HCT116 (cell line): ENCODE data around the gene CEP55. TPM values are rescaled to one million over a fixed set of nuclear protein-coding genes. Genes with fewer than 3 reads are reported as not detected.

ENCODE experiments used
- ATAC-seq: fragments of 200-7000 bp; cut with Tn5 transposase; 2 replicates; pipeline ENCODE4 v1.9.1; 2020; ENCODE audit warnings: mild to moderate bottlenecking, moderate library complexity
- BruUV-seq: library from RNA; stranded (reverse); fragments of 400-500 nt; replicated peaks from 2 replicates; lab custom pipeline; 2021; lab: Mats Ljungman, UMichigan
- CTCF ChIA-PET: fragments of 300-600 bp; sonication (Branson Sonifier 250); formaldehyde crosslinking; loops from one replicate; lab custom pipeline; 2021; ENCODE audit warnings: antibody characterized with exemption; lab: Charles Lee
- POLR2A ChIA-PET: fragments of 300-600, 350-600 bp; sonication (Branson Sonifier 250); formaldehyde crosslinking; loops from one replicate; lab custom pipeline; 2021; ENCODE audit warnings: antibody characterized with exemption; lab: Charles Lee
- RAD21 ChIA-PET, 2 experiments: fragments of 300-600 bp; sonication (Branson Sonifier 250); formaldehyde crosslinking; loops; one replicate each; lab custom pipeline; 2023; ENCODE audit warnings: low total read pairs in 2 of 2; ENCODE audit not compliant: uncharacterized antibody in 2 of 2, unreplicated experiment in 2 of 2, low non-redundant PET in 1 of 2; lab: Charles Lee
- DNase-seq: peaks from one replicate; pipeline ENCODE4 v3.0.0-alpha.2; 2010; ENCODE audit warnings: low read depth, low spot score
- H2AFZ ChIP-seq: fragments of 200-600 bp; shearing (Covaris generic), sonication (generic); 2 replicates; pipeline ENCODE4 v1.6.1; 2017; ENCODE audit warnings: low read depth, mixed run types, mixed read lengths, antibody characterized with exemption, low read length; ENCODE audit not compliant: poor library complexity, severe bottlenecking
- H3K27ac ChIP-seq: 2 replicates; pipeline ENCODE4 v1.5.1; 2012; ENCODE audit warnings: low read depth, low read length
- H3K27me3 ChIP-seq: fragments of 200-600 bp; sonication (generic); 2 replicates; pipeline ENCODE4 v1.6.1; 2016; ENCODE audit warnings: mixed run types, low read length, mixed read lengths; ENCODE audit not compliant: insufficient read depth
- H3K36me3 ChIP-seq, 2 experiments: fragments of 200-500 bp in 1 of 2; fragments of 200-600 bp in 1 of 2; sonication (Bioruptor generic) in 1 of 2; sonication (generic) in 1 of 2; 2 replicates each; pipeline versions ENCODE4 v1.5.1 to v1.6.1; 2014 to 2016; ENCODE audit warnings: low read length in 2 of 2, inconsistent platforms in 1 of 2, mixed read lengths in 1 of 2, mixed run types in 1 of 2; ENCODE audit not compliant: insufficient read depth in 2 of 2, control insufficient read depth in 1 of 2
- H3K4me1 ChIP-seq, 2 experiments: fragments of 200-600 bp in 1 of 2; sonication (generic) in 1 of 2; 2 replicates each; pipeline versions ENCODE4 v1.5.1 to v1.6.1; 2012 to 2017; ENCODE audit warnings: low read length in 2 of 2, inconsistent platforms in 1 of 2, mild to moderate bottlenecking in 1 of 2, mixed read lengths in 1 of 2, mixed run types in 1 of 2, moderate library complexity in 1 of 2; ENCODE audit not compliant: insufficient read depth in 2 of 2, control insufficient read depth in 1 of 2
- H3K4me2 ChIP-seq: fragments of 200-600 bp; sonication (generic); 2 replicates; pipeline ENCODE4 v1.6.1; 2017; ENCODE audit warnings: mixed run types, low read length, mixed read lengths
- H3K4me3 ChIP-seq, 2 experiments: fragments of 200-600 bp in 1 of 2; sonication (generic) in 1 of 2; replicated peaks in 1 of 2; 2 replicates each; pipeline ENCODE4 v1.5.1; 2011 to 2016; ENCODE audit warnings: low read length in 2 of 2, control low read depth in 1 of 2, low read depth in 1 of 2, mild to moderate bottlenecking in 1 of 2, mixed read lengths in 1 of 2, mixed run types in 1 of 2
- H3K79me2 ChIP-seq: fragments of 200-600 bp; sonication (generic); 2 replicates; pipeline ENCODE4 v1.6.1; 2017; ENCODE audit warnings: mild to moderate bottlenecking, mixed run types, low read length, moderate library complexity, mixed read lengths; ENCODE audit not compliant: insufficient read depth
- H3K9ac ChIP-seq: fragments of 200-600 bp; sonication (generic); 2 replicates; pipeline ENCODE4 v1.6.1; 2016; ENCODE audit warnings: low read length, mixed read lengths
- H3K9me2 ChIP-seq: fragments of 200-600 bp; sonication (generic), shearing (Covaris generic); 2 replicates; pipeline ENCODE4 v1.6.1; 2017; ENCODE audit warnings: mixed run types, mild to moderate bottlenecking, moderate library complexity; ENCODE audit not compliant: insufficient read depth
- H3K9me3 ChIP-seq, 2 experiments: fragments of 200-500 bp in 1 of 2; fragments of 200-600 bp in 1 of 2; sonication (Bioruptor generic) in 1 of 2; sonication (generic) in 1 of 2; 2 replicates each; pipeline ENCODE4 v1.6.1; 2014 to 2017; ENCODE audit warnings: low read length in 2 of 2, mixed read lengths in 2 of 2, inconsistent platforms in 1 of 2, low read depth in 1 of 2, mild to moderate bottlenecking in 1 of 2, mixed run types in 1 of 2, moderate library complexity in 1 of 2; ENCODE audit not compliant: control insufficient read depth in 1 of 2, insufficient read depth in 1 of 2
- H4K20me1 ChIP-seq: fragments of 200-600 bp; sonication (generic), shearing (Covaris generic); 2 replicates; pipeline ENCODE4 v1.6.1; 2017; ENCODE audit warnings: mixed run types, mild to moderate bottlenecking, moderate library complexity; ENCODE audit not compliant: insufficient read depth
- ATF3 ChIP-seq: IDR thresholded peaks from 2 replicates; pipeline ENCODE4 v1.6.1; 2012
- CBX3 ChIP-seq: IDR thresholded peaks from 2 replicates; pipeline ENCODE4 v1.6.1; 2012; ENCODE audit warnings: low read depth
- CTCF ChIP-seq, 3 experiments: fragments of 200-600 bp in 1 of 3; sonication (generic) in 1 of 3; IDR thresholded peaks in 2 of 3; conservative IDR thresholded peaks in 1 of 3; 2 replicates each; pipeline ENCODE4 v1.5.1; 2012 to 2017; ENCODE audit warnings: low read depth in 2 of 3, low read length in 2 of 3, antibody characterized with exemption in 1 of 3, borderline replicate concordance in 1 of 3, control low read depth in 1 of 3, mild to moderate bottlenecking in 1 of 3, mixed read lengths in 1 of 3, mixed run types in 1 of 3, moderate library complexity in 1 of 3; ENCODE audit not compliant: insufficient read depth in 1 of 3
- ELF1 ChIP-seq: IDR thresholded peaks from 2 replicates; pipeline ENCODE4 v1.6.1; 2012; ENCODE audit warnings: low read depth, borderline replicate concordance
- EZH2 ChIP-seq: fragments of 200-600 bp; sonication (generic); IDR thresholded peaks from 2 replicates; pipeline ENCODE4 v1.6.1; 2017; ENCODE audit warnings: antibody characterized with exemption, mixed run types
- MAX ChIP-seq: IDR thresholded peaks from 2 replicates; pipeline ENCODE4 v1.6.1; 2012
- POLR2AphosphoS5 ChIP-seq: IDR thresholded peaks from 2 replicates; pipeline ENCODE4 v1.6.1; 2011; ENCODE audit warnings: mild to moderate bottlenecking, low read depth, low read length, moderate library complexity
- RAD21 ChIP-seq: IDR thresholded peaks from 2 replicates; pipeline ENCODE4 v1.6.1; 2012; ENCODE audit warnings: low read depth, mild to moderate bottlenecking
- TCF7L2 ChIP-seq: IDR thresholded peaks from 2 replicates; pipeline ENCODE4 v1.7.0; 2011; ENCODE audit warnings: borderline replicate concordance, inconsistent platforms; ENCODE audit not compliant: insufficient read depth, insufficient read length; ENCODE audit errors: extremely low read depth
- ZNF274 ChIP-seq: fragments of 200-500 bp; sonication (Bioruptor generic); IDR thresholded peaks from 2 replicates; pipeline ENCODE4 v1.6.1; 2014; ENCODE audit warnings: mild to moderate bottlenecking, low read depth, low read length, inconsistent platforms
- intact Hi-C: fragments of 100-400 bp; cut with micrococcal nuclease; formaldehyde crosslinking; loops from 2 replicates; pipeline ENCODE4 v1.10.0; 2022
- total RNA-seq: library from RNA; stranded (reverse); gene quantifications from one replicate; pipeline ENCODE4 v1.2.1, GENCODE V29; 2021; ENCODE audit not compliant: unreplicated experiment

The CEP55 gene
- total RNA-seq, 1 experiment from 2014 or later = 63.7 TPM

GRCh38 chr10:93541402-93542357, 45.3 kb downstream of the CEP55 start:
- Histone ChIP-seq H3K79me2 (no peaks in the 10 kb centered on the region), H3K4me3 (no peak overlapping the region), H3K9me2 (no peaks in the 10 kb centered on the region), H3K4me2 (peak overlapping the region; percentile 45)
- CTCF ChIA-PET = interaction anchor here (0.6 to 1.9 kb wide), 8 partner anchors 11 to 317 kb away, joined by 3 to 11 read pairs (median 5); no protein-coding TSS in a partner anchor
- TF ChIP-seq EZH2 (no peak), ATF3 (no peak), RAD21 (peak; percentile 62), CBX3 (no peak), ZNF274 (no peak), TCF7L2 (no peak), MAX (no peak), ELF1 (no peak), CTCF (IDR thresholded peaks at IDR 0.05 in 2 of 3, conservative IDR thresholded peaks at IDR 0.05 in 1 of 3; ENCODE audit: borderline replicate concordance in 1 of 3, insufficient read depth in 1 of 3, low read depth in 2 of 3, low read length in 2 of 3) (peak; percentile 43 to 95 (median 93); a peak in 5 of 6 replicates), POLR2AphosphoS5 (no peak)
- TF ChIP-seq, all 23 proteins: peak for 2
- intact Hi-C loops = no loop called here
- Histone ChIP-seq H4K20me1 (no peaks in the 10 kb centered on the region), H3K36me3 (no peaks in the 10 kb centered on the region), H3K27me3 (no peaks in the 10 kb centered on the region), H3K9me3 (no peaks in the 10 kb centered on the region), H3K4me1 (no peaks in the 10 kb centered on the region), H2AFZ (peak overlapping the region; percentile 96), H3K27ac (no peak overlapping the region), H3K9ac (no peak overlapping the region)
- ATAC-seq = peak; percentile 99
- BruUV-seq = no TSS peak
- RAD21 ChIA-PET = interaction anchor here in 1 of 2 experiments (1.2 kb wide), 1 partner anchor 139 kb away, joined by 3 read pairs; no protein-coding TSS in a partner anchor
- DNase-seq = peak; percentile 27
- POLR2A ChIA-PET = no interaction called here
